Gastrocnemius medialis (tissue), 4 donors: ENCODE data around the gene KIDINS220.

Experiments
- POLR2A ChIP-seq, 2 donors: fragments of 450-650 bp; IDR thresholded peaks; one replicate each; pipeline ENCODE4 v1.6.1; 2017; ENCODE audit warnings: antibody characterized with exemption in 2 of 2, mild to moderate bottlenecking in 2 of 2, moderate library complexity in 2 of 2
- TF ChIP-seq, protein P1 (sequence below), 5 experiments: fragments of 450-650 bp in 3 of 5; fragments of 200-600 bp in 2 of 5; sonication (generic) in 2 of 5; IDR thresholded peaks in 4 of 5; conservative IDR thresholded peaks in 1 of 5; 1 replicate in 4 of 5; 2 replicates in 1 of 5; pipeline ENCODE4 v1.5.1; 2016 to 2019; ENCODE audit warnings: antibody characterized with exemption in 5 of 5, mild to moderate bottlenecking in 3 of 5, moderate library complexity in 3 of 5

DNA sequence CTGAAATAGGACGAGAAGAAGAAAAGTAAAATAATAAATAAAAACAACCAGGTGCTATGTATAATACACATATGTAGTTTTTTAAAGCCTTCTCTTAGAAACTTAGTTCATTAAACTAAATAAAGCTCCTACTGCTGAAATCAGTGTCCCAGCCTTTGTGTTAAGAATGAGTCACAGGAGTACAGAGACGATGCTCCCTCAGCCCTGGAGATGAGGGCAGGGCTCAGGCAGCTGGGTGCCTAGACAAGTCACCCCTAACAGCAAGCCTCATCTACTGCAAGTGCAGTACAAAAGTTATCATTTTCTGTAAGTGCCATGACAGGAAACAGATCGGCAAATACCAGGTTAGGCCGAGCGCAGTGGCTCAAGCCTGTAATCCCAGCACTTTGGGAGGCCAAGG lies 18.2 kb downstream of the KIDINS220 start:
- TF ChIP-seq, protein P1, sequence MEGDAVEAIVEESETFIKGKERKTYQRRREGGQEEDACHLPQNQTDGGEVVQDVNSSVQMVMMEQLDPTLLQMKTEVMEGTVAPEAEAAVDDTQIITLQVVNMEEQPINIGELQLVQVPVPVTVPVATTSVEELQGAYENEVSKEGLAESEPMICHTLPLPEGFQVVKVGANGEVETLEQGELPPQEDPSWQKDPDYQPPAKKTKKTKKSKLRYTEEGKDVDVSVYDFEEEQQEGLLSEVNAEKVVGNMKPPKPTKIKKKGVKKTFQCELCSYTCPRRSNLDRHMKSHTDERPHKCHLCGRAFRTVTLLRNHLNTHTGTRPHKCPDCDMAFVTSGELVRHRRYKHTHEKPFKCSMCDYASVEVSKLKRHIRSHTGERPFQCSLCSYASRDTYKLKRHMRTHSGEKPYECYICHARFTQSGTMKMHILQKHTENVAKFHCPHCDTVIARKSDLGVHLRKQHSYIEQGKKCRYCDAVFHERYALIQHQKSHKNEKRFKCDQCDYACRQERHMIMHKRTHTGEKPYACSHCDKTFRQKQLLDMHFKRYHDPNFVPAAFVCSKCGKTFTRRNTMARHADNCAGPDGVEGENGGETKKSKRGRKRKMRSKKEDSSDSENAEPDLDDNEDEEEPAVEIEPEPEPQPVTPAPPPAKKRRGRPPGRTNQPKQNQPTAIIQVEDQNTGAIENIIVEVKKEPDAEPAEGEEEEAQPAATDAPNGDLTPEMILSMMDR (IDR thresholded peaks at IDR 0.05 in 4 of 5, conservative IDR thresholded peaks at IDR 0.05 in 1 of 5): no peak
- no peak for TF ChIP-seq POLR2A (IDR thresholded peaks at IDR 0.05)
